ENCODE measurements around the gene ANKRD27.

GRCh38 chr19:32672841-32673240 is 2.1 kb downstream of the ANKRD27 start:
- TF ChIP-seq CTCF (IDR thresholded peaks at IDR 0.05): no peak
- TF ChIP-seq POLR2AphosphoS5 (IDR thresholded peaks at IDR 0.05): no peak
- no peak for TF ChIP-seq POLR2A (IDR thresholded peaks at IDR 0.05)

All from suprapubic skin (tissue), 4 donors.